GM18498 (cell line): ENCODE measurements around the gene SKIDA1.
"Not testable (repeated sequence)": the region's sequence is repeated elsewhere in the genome, so short reads cannot be mapped to it uniquely, and the experiment has no call there.

ENCODE experiments used
- ATAC-seq: cut with Tn5 transposase; IDR thresholded peaks from one replicate; pipeline ENCODE4 v1.9.1; 2021; ENCODE audit warnings: mild to moderate bottlenecking, moderate library complexity; ENCODE audit not compliant: unreplicated experiment

Gene SKIDA1

GRCh38 chr10:21525367-21526187 lies at the start of gene SKIDA1:
Gene SKIDA1 (minus strand): TSS chr10:21525682. CDS start chr10:21517822, 7,860 bp downstream.
- ATAC-seq, result peak; percentile 53

GRCh38 chr10:21574514-21574913 lies 49.0 kb upstream of the SKIDA1 start:
- not testable (repeated sequence) for ATAC-seq

GRCh38 chr10:21572578-21572977 lies 47.1 kb upstream of the SKIDA1 start:
- ATAC-seq, result no peak

GRCh38 chr10:21570761-21571521 lies 45.5 kb upstream of the SKIDA1 start:
- no peak for ATAC-seq

- not testable (repeated sequence) for ATAC-seq
Observed at GRCh38 chr10:21558984-21559383, 33.5 kb upstream of the SKIDA1 start.

- no peak for ATAC-seq
Observed at GRCh38 chr10:21556527-21556926, 31.0 kb upstream of the SKIDA1 start.

GRCh38 chr10:21552638-21553037 lies 27.2 kb upstream of the SKIDA1 start:
- no peak for ATAC-seq

- no peak for ATAC-seq
Observed at GRCh38 chr10:21547246-21547645, 21.8 kb upstream of the SKIDA1 start.

- ATAC-seq, result not testable (repeated sequence)
Observed at GRCh38 chr10:21540701-21541100, 15.2 kb upstream of the SKIDA1 start.

- no peak for ATAC-seq
Observed at GRCh38 chr10:21536874-21537273, 11.4 kb upstream of the SKIDA1 start.

- not testable (repeated sequence) for ATAC-seq
Observed at GRCh38 chr10:21535976-21536375, 10.5 kb upstream of the SKIDA1 start.

GRCh38 chr10:21535494-21535965 lies 10.0 kb upstream of the SKIDA1 start:
- ATAC-seq, result no peak

- ATAC-seq, result peak; percentile 20
Observed at GRCh38 chr10:21534604-21535493, 9.4 kb upstream of the SKIDA1 start.

- ATAC-seq, result no peak
Observed at GRCh38 chr10:21534280-21534586, 8.8 kb upstream of the SKIDA1 start.

- peak; percentile 92 for ATAC-seq
Observed at GRCh38 chr10:21533467-21534279, 8.2 kb upstream of the SKIDA1 start, which contains the start of gene MLLT10. Gene MLLT10 (plus strand): TSS chr10:21534232. CDS start chr10:21534645, 413 bp downstream.

- ATAC-seq, result no peak
Observed at GRCh38 chr10:21532694-21533466, 7.4 kb upstream of the SKIDA1 start.

GRCh38 chr10:21531164-21531563 lies 5.7 kb upstream of the SKIDA1 start:
- ATAC-seq, result no peak

- no peak for ATAC-seq
Observed at GRCh38 chr10:21530641-21531040, 5.2 kb upstream of the SKIDA1 start.

GRCh38 chr10:21530168-21530567 lies 4.7 kb upstream of the SKIDA1 start:
- no peak for ATAC-seq
